GM19468 (cell line): ENCODE results near the gene GBA3.
A peak's percentile ranks its signal among the peaks of the same experiment; 100 is the strongest.

Experiments used
- ATAC-seq: cut with Tn5 transposase; IDR thresholded peaks from one replicate; pipeline ENCODE4 v1.9.1; 2021; ENCODE audit warnings: mild to moderate bottlenecking, moderate library complexity, moderate number of reproducible peaks; ENCODE audit not compliant: unreplicated experiment; ENCODE audit errors: extremely low read depth

GBA3 gene

GRCh38 chr4:22766068-22766467 lies 73.3 kb downstream of the GBA3 start:
- no peak for ATAC-seq

DNA sequence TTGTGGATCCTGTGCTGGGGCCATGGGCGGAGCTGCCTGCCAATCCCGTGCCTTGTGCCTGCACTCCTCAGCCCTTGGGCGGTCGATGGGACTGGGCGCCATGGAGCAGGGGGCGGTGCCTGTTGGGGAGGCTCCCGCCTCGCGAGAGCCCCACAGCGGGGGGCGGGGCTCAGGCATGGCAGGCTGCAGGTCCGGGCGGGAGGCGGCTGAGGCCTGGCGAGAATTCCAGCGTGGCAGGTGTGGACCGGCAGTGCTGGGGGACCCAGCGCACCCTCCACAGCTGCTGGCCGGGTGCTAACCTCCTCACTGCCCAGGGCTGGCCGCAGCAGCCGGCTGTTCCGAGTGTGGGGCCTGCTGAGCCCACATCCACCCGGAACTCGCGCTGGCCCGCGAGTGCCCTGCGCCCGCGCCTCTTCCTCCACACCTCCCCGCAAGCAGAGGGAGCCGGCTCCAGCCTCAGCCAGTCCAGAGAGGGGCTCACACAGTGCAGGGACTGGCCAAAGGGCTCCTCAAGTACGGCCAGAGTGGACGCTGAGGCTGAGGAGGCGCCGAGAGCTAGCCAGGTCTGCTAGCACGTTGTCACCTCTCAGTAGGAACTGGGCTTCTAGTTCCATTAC lies 85.9 kb downstream of the GBA3 start:
- no peak for ATAC-seq

- ATAC-seq = no peak
Measured at GRCh38 chr4:22780317-22780716, 87.6 kb downstream of the GBA3 start.

DNA sequence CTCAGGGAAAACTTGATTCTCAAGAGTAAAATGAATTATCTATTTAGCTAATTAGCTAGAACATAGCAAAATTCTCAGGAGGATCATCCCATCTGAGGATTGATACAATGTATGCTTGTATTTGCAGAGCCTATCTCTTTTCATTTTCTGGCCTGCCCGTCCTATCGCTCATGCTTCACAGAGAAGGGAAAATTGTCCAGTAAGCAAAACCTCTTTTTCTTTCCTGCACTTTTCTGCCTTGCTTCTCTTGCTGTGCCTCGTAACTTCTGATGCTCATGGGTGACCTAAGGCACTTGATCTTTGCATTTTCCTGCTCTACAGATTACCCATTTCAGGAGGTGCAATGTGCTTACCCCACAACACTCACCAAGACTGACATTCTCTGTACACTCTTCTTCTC lies 88.1 kb downstream of the GBA3 start:
- ATAC-seq = no peak

DNA sequence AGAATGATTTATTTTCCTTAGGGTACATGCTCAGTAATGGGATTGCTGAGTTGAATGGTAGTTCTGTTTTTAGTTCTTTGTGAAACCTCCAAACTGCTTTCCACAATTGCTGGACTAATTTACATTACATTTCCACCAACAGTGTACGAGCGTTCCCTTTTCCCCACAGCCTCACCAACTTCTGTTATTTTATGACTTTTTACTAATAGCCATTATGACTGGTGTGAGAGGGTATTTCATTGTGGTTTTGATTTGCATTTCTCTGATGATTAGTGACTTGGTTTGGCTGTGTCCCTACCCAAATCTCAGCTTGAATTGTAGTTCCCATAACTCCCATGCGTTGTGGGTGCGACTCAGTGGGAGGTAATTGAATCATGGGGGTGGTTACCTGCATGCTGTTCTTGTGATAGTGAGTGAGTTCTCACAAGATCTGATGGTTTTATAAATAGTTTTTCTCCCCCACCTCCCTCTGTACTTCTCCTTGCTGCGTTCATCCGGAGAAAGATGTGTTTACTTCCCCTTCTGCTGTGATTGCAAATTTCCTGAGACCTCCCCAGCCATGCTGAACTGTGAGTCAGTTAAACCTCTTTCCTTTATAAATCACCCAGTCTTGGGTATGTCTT lies 95.1 kb downstream of the GBA3 start:
- ATAC-seq = no peak

DNA sequence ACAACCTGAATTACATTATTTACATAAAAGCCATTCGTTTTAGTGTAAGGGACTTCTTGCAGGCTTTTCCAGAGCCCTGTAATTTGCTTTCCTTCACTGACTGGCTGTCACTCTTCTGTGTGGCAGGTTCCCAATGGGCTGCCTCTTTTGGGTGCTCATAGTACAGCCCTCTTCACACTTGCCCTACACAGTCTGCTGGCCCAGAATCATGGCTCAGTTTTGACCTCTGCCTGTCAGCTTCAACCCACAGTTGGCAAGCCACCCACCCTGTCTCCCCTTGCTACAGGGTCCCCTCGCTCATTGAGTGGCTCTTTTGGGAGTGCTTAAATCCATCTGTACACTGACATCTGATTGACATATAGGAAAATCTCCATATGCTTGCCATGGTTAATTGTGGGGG lies 97.9 kb downstream of the GBA3 start:
- no peak for ATAC-seq

- ATAC-seq = no peak
Measured at GRCh38 chr4:22794732-22795131, 102.0 kb downstream of the GBA3 start.

DNA sequence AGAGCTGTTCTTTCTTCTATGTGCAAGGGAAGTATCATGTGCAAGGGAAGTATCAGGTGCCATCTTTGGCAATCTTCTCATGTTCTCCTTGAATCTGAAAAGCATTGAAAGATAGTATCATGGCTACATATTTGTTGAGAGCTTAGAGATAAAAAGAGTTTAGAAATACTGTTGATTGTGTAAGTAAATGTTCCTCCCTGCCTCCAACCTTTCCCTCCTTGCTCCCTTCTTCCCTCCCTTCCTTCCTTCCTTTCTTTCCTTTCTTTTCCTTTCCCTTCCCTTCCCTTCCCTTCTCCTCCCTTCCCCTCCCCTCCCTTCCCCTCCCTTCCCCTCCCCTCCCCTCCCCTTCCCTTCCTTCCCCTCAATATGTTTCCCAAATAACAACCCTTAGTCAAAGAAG lies 108.7 kb downstream of the GBA3 start:
- ATAC-seq = no peak

DNA sequence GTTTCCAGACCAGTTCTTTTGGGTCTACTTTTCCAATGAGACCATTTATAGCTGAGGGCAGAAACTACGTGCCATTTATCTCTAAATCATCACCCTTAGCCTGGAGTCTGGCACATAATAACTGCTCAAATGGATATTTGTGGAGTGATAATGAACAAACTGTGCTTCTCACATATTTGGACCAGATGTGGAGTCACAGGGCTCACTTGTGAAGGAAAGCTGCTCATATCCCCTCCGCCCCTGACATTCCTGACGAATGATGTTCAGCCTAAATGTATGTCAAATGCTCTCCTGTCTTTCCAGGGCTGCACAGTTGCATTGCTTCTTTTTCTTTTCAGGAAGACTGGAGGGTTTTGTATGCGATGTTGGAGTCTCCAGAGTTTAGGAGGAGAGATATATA lies 110.1 kb downstream of the GBA3 start:
- ATAC-seq = no peak

DNA sequence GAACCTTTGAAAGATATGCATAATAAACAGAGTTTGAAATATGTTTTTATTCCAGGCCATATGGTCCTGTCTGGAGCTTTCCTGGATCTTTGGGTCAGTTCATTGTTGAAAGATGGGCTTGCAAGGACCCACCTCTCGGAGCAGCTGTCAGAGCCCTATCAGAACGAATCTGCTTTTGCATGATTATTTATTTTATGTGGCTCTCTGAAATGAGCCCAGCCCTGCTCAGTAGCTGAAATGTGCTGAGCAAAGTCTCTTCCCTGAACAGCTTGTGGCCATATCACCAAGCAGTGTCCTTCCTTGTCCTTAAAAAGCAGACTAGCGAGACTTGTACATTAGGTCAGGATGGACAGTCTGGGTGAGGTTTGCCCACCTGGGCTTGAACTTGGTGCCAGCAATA lies 110.8 kb downstream of the GBA3 start:
- ATAC-seq = no peak

GRCh38 chr4:22814906-22815305 lies 122.2 kb downstream of the GBA3 start:
- no peak for ATAC-seq

GRCh38 chr4:22824091-22824490 lies 131.4 kb downstream of the GBA3 start:
- ATAC-seq = no peak

DNA sequence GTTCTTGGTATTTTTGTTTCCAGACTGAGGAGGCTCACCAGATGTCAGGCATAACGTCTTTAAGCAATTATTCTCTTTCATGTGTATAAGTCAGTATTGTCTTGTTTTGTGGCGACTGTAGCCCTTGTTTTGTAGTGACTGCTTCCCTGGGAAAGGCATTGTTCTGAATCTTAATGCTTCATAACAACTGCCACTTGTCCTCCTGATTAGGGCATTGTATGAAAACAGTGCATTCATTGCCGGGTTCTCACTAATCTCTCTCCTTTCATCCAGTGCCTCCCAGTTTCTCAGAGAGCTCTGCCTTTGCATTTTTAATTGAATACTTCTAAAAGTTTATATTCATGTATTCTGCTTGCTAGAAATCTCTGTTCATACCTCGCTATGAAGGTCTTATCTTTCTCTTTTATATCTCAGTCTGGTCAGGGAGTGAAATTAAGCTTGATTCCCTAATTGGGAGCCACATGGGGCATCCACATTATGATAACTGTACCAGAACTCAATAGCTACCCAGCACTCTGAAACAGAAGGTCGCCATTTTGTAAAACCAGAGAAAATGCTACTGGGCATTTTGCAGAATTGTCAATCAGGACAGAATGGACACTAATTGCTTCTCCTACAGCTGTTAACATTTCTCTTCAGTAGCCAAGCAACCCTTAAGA lies 149.8 kb downstream of the GBA3 start:
- ATAC-seq = no peak

DNA sequence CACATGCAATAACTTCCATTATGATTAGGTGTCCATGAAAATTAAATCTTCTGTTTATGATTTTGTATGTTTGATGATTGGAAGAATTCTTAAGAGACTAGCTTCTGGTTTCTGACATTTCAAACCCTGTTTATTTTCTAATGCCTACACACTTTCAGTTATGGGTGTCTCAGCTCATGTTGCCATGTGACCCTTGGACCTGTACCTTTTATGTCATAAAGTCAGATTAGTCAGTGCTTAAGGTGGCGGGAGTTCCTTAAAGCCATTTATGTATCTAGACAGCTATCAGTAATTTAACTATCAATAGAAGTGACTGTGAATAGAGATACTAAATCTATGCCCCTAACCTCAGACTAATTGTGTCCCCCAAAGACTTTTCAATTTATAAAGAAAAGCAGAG lies 155.6 kb downstream of the GBA3 start:
- no peak for ATAC-seq

DNA sequence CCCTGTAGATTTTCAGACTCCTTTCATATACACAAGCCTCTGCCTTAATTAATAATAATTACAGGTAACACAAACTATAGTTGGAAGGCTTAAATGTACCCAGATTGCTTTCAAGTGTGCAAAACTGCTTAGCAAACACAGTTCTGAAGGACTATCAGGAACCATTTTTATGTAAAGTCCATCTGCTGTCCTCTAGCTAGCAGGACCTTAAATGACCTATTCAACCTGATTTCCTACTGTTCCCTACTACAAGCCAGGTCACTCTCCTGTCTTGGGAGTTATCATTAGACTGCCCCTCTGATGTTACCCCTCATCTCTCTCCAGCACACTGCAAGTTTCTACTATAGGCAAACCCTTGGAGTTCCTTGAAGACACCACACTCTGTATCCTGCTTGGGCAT lies 157.3 kb downstream of the GBA3 start:
- no peak for ATAC-seq

- ATAC-seq = peak; percentile 95
Measured at GRCh38 chr4:22850630-22851029, 157.9 kb downstream of the GBA3 start.

GRCh38 chr4:22857411-22857810 lies 164.7 kb downstream of the GBA3 start:
- ATAC-seq = no peak

GRCh38 chr4:22859318-22859717 lies 166.6 kb downstream of the GBA3 start:
- no peak for ATAC-seq
